NCI-H1694 treated with DMSO at 0.1 percent for 48 hours (cell line): Measurements from ENCODE around the gene ZNF581.

ENCODE experiments used
- DNase-seq: peaks from one replicate; lab custom pipeline; 2025; lab: John Stamatoyannopoulos, UW

The ZNF581 gene

DNA sequence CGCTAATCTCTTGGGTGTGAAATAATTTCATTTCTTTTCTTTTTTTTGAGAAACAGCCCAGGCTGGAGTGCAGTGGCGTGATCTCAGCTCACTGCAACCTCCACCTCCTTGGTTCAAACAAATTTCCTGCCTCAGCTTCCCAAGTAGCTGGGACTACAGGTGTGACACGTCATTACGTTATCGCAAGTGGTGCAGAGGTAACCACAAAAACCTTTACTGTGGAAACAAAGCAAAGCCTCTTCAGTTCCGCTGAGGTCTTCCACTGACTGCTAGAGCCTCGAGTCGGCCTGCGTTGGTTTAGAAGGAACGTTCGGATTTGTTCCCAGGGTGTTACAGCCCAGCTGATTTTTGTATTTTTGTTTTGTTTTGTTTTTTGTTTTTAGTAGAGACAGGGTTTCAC, 17.1 kb upstream of the ZNF581 start:
- DNase-seq = no peak

DNA sequence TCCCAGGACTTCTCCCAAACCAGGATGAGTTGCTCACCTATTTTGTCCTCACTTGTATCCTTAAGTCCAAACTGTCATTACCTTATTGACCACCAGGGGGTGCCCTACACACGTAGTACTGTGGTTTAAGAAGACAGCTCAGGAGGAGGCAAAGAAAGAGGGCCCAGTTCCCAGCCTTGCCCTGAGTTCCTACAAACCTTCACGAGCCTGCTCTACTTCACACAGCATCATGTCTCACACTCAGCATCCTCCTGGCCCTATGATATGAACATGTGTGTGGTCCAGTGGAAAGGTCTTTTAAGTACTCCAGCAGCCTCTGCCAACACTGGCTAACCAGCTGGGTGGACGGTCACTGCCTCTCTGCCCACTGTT, 11.0 kb upstream of the ZNF581 start:
- DNase-seq = peak; percentile 90

GRCh38 chr19:55633861-55634260, 9.6 kb upstream of the ZNF581 start:
- DNase-seq = peak; percentile 11

DNA sequence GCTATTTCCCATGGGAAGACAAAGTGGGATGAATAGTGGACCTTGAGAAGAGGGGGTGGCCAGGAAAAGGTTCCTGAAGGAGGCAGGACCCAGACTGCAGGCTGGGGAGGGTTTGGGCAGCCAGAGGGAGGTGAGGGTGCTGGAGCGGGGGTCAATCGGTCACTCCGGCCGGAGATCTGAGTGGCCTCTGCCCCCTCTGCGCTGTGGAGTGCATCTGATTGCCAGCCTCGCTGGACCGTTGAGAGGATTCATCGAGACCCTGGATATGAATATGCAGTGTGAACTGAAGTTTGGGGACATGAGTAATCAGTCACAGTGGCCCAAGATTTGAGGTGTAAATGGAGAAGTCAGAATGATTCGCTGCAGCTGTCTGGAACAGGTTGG, 8.1 kb upstream of the ZNF581 start:
- no peak for DNase-seq

- no peak for DNase-seq
Measured at GRCh38 chr19:55635856-55636440, 7.5 kb upstream of the ZNF581 start.

DNA sequence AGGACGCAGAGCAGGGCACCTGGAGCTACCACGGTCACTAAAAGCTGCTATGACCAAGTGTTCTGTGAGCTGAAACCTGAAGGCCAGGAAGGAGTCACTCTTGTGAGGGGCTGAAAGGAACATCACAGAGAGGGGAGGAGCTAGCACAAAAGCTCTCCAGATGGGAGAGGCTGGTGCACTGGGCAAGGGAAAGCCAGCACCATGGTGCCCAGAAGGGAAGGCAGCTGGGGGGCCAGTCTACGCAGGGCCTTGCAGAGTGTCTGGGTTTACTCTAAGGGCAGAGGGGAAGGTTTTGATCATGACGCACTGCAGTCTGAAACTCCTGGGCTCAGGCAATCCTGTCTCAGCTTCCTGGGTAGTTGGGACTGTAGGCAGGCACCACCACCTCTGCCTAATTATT, 6.7 kb upstream of the ZNF581 start:
- DNase-seq = no peak

DNA sequence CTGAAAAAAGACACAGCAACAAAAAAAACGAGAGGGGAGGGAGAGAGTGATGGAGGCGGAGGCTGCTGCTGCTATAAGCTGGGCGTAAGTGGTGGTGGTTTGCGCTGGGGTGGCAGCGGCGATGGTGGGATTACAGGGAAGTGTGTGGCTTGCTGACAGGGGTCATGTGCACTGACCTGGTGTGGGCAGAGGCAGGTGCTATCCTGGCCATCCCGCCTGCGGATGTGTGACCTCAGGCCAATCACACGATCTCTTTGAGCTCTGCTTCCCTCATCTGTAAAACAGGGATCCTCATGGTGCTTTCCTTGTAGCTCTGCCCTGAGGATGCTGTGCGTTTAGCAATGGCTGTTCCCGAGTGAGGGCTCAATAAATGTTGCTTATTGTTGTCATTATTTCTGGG, 5.9 kb upstream of the ZNF581 start:
- no peak for DNase-seq

GRCh38 chr19:55638864-55639359, 4.5 kb upstream of the ZNF581 start:
- DNase-seq = no peak

DNA sequence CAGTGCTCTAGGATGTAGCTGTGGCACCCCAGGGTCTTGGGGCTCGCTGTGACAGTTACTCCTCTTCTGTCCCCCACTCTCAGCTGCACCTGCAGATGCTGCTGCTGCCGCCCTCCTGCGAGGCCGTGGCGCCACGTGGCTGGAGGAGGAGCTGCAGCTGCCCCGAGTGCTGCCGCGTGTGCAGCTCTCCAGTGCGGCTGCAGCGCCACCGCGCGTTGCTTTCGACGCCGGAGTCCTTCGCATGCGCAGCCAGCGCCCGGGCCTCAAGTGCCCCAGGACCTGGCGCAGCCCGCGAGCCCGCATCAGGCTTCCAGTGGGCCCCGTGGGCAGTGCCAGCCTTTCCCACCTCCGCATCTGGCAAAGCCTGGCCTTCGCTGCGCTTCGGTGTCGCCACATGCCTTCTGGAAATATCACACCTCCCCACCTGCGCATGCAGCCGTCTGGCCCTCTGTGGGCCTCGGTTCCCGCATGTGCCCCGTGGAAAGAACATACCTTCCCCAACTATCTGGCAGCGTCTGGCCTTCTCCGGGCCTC, 3.3 kb upstream of the ZNF581 start:
- DNase-seq = peak; percentile 47

DNA sequence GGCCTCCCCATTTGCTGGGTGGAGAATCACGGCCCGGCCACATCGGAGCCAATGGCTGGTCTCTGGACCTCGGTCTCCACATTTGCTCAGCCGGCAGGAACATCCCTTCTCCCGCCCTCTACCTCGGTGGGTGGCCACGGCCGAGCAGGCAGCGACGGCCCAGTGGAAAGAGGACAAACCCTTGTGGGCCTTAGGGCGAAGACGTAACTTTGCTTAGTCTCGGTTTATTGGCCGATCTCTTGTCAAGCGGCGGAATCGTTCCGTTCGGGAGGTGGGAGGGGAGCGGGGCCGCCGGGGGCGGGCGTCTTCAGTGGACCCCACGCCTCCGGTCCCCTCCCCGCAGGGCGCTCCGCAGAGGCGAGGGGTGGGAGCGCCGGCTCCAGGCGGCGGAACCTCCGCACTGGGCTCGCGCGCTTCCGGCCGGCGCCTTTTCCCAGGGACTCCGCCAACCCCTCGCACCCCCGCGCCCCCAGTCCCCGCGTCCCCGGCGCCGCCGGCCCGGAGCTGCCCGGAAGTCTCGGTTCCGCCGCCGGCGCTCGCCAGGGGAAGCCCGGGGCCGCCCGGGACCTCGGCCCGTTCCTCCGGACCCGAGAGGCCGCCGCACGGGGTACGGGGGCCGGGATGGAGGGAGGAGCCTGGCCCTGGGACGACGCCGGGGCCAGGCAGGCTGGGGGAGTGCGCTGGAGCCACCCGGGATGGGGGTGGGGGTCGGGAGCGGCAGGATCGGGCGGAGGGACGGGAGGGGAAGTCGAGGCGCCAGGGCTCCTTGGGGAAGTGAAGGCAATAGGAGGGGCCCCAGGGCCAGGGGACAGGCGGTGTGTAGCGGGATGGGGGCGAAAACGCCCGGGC, 2.6 kb upstream of the ZNF581 start, which contains the start of gene ZNF580:
ZNF580 (plus strand) TSS at position 426 of the 849 bp plus-strand sequence. CDS start 1,507 bp downstream, outside the sequence.
- DNase-seq = peak; percentile 47

DNA sequence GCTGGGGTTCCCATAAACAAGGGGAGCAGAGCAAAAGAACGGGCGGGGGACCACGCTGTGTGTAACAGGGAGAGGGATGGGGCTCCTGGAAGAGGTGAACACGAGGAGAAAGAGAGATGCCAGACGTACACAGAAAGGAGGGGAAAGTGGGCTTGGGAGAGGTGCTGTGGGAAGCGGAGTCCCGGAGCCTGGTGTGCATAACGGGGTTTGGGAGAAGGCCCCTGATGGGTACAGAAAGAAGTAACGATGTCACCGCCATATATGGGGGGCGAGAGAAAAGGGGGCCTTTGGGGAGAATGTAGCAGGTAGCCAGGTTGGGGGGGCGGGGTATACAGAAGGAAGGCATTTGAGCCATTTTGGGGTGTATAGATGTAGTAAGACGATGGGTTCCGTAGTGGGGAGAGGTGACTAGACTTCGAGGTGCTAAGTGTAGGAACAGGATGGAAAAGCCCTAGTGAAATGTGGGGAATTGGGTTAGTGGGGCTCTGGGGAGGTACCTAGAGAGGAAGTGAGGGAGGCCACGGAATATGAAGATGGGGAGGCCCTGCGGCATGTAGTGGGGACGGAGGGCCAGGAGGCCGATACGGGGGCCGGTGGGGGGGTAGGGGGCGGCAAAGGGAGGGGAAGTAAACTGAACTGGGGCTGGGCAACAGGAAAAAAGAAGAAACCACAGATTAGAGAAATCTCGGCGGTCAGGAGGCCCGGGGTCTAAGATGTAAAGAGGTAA, 1.9 kb upstream of the ZNF581 start:
- DNase-seq = no peak

- DNase-seq = no peak
Measured at GRCh38 chr19:55642153-55643002, 1.1 kb upstream of the ZNF581 start.

DNA sequence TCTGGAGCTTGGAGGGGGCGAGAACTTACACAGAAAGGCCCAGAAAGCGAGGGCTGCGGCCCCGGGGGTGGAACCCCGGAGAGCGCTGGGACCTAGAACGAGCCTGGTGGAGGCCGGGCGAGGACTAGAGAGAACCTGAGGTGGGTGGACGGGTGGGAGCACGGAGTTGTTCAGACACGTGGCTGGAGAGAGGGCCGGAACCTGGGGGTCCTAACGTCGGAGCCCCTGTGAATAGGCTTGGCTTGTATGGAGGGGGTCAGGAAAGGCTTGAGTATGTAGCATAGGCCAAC, 383 bp downstream of the ZNF581 start:
- DNase-seq = no peak

- no peak for DNase-seq
Measured at GRCh38 chr19:55644191-55644833, 863 bp downstream of the ZNF581 start.

- no peak for DNase-seq
Measured at GRCh38 chr19:55644842-55645511, 1.5 kb downstream of the ZNF581 start.

- DNase-seq = no peak
Measured at GRCh38 chr19:55645512-55645881, 2.0 kb downstream of the ZNF581 start.

DNA sequence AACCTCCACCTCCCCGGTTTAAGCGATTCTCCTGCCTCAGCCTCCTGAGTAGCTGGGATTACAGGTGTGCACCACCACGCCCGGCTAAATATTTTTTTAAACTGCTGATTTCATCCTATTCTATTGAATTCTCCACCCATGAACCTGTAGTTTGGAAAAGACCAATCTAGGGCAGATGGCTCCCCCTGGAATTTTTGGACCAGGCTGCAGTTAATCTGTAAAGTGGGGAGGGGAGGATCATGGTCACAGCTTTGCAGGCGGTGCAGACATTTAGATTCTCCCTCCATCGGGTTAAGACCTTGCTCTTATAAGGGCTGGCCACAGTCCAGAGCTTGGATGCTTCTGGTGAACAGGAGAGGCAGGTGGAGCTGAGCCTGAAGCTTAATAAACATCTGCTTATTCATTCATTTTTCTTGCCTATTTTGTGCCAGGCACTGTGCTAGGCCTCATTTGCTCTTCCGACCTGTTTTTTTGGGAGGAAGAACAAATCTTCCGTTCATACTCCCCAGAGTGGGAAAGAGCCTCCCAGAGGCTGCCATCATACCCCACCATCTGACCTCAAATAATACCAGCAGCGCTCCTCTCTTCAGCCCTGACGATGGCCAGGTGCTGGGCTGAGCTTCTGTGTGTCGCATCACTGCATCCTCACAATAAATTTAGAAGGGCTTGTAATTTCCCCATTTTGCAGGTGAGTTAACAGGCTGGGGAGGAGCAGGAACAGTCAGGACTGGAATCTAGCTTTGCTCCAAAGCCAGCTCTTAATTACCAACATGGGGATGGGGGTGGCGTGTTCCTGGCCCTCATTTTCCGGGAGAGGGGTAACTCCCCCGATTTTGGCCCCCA, 3.7 kb downstream of the ZNF581 start:
- no peak for DNase-seq

GRCh38 chr19:55647732-55648584, 4.5 kb downstream of the ZNF581 start, which contains the start of gene CCDC106:
Gene CCDC106, plus strand, starts transcription at chr19:55648212. Its CDS starts 835 bp downstream, at chr19:55649047.
- peak; percentile 64 for DNase-seq
